Muscle of back (tissue), 11 donors: ENCODE results near the gene SETD6. TPM values are rescaled to one million over a fixed set of nuclear protein-coding genes. Genes with fewer than 3 reads are reported as not detected.

Experiments
- DNase-seq, 3 donors: peaks; one replicate each; pipeline versions ENCODE4 v3.0.0 to v3.0.0-alpha.2; 2013
- polyA plus RNA-seq, 10 donors: library from polyadenylated mRNA; unstranded; fragments of 120-200 nt; gene quantifications; one replicate each; pipeline ENCODE4 v1.2.1, GENCODE V29; 2013; ENCODE audit not compliant: insufficient read length in 10 of 10

Gene SETD6
- polyA plus RNA-seq, 10 donors, result 10.2 to 23.7 (median 14.0) TPM

DNA sequence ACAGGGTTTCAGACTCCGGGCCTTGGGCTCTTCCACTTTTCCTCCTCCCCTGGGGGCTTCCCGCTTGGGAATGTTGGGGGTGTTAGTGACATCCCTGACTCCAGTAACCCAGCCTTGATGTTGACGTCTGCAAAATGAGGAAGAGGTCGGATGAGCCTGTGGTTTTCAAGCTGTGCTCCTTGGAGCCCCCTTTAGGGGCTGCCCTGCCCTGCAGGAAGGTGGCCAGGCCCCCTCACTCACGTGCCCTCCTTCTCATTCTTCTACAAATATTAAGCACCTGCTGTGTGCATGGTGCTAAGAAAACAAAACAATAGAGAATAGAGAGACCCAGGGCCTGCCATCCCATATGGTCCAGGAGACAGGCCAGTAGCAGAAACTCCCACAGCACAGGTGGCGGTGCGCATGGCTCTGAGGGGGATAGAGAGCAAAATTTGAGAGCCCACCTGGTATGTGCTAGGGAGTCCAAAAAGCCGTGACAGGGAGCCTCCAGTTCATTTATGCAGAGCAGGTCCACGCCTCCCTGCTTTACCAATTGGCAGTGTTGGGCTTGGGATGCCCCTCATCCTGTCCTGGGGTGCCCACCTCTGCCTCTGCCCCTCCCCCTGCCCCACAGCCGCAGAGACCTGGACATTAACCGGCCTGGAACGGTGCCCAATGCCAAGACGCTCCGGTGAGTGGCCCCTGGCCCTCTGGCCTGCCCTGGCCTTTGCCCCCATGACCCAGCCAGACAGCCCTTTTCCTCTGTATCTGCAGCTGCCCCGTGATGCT is 7.9 kb upstream of the SETD6 start:
- no peak for DNase-seq

DNA sequence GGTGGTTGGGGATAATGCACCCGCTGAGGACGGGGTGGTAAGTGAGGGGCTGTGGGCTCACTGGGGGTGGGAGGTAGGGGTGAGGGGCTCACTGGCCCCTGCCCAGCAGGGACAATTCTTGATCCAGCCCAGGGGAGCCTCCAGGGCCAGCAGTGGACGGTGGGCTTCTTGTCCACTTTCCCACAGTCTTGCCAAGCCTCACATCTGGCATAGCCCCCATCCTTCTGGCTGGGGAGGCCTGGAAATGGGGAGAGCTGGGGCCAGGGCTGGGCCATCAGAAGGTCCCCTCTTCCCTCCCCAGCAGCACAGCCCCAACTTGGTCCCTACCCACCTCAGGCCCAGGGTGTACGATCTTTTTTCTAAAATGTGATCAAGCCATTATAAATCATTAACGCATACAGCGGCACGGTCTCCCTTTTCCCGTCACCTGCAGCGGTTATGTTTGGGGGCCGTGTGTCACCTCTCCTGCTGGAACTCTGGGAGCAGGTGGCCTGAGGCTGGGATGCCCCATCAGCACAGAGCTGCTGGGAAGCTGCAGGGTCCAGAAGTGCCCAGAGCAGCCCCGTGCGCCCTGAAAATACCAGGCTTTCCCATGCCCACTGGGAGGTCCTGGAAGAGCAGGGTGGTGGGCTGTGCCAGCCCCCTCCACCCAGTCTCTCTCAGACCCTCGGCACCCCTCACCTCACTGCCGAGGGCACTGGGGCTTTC is 7.2 kb upstream of the SETD6 start:
- DNase-seq, result no peak

DNA sequence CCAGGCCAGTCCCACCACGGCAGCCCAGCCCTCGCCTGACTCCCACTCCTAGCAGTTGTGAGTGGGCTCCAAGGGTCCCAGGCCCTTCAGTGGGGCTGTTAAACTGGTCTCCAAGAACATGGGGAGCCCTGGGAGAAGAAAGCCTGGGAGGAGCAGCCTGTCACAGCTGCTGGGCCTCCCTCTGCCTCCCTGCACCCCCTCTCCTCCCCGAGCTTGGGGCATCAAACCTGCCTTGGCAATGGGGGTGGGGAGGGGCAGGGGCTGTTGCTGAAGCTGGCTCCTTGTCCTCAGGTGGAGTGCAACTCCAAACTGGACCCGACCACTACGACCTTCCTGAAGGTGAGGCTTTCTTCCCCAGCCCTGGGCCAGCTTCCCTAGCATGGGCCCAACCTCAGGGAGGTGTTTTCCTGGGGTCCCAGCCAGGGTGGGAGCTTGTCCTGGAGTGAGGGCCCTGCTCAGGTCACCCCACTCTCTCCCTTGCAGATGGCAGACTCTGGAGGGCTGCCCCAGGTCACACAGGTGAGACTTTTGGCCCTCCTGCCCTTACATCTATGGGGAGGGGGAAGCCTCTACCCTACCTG is 6.6 kb upstream of the SETD6 start:
- DNase-seq, result no peak

DNA sequence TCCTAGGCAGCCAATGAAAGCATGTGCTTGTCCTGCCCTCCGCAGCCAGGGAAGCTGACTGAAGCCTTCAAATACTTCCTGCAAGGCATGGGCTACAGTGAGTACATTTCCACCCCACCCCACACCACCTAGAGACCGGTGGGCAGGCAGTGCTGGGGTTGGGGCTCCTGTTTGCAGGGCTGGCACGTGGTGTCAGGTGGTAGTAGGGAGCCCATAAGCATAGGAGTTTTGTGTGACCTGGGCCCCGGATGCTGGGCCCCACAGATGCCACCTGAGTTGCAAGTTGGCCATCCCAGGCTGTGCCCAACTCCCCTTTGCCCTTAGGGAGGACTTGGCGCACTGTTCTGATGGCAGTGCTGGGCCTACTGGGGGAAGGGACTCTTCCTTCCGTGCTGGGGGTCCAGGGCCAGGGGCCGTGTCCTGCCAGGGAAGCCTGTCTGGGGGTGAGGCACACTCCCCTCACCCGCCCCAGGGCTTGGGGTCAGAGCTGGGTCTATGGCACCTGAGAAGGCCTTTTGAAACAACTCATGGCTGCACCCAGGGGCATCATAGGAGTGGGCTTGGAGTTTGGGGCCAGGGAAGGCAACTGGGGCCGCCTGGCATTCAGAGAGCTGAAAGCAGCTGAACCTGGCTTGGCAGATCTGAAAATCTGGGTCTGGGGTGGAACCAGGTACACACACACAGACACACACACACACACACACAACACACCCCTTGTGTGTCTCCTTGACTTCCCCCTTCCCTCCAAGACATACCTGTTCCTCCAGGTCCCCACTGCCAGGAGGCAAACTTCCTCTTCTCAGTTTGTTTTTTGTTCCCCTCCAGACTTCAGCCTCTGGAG is 5.8 kb upstream of the SETD6 start:
- DNase-seq, result no peak

DNA sequence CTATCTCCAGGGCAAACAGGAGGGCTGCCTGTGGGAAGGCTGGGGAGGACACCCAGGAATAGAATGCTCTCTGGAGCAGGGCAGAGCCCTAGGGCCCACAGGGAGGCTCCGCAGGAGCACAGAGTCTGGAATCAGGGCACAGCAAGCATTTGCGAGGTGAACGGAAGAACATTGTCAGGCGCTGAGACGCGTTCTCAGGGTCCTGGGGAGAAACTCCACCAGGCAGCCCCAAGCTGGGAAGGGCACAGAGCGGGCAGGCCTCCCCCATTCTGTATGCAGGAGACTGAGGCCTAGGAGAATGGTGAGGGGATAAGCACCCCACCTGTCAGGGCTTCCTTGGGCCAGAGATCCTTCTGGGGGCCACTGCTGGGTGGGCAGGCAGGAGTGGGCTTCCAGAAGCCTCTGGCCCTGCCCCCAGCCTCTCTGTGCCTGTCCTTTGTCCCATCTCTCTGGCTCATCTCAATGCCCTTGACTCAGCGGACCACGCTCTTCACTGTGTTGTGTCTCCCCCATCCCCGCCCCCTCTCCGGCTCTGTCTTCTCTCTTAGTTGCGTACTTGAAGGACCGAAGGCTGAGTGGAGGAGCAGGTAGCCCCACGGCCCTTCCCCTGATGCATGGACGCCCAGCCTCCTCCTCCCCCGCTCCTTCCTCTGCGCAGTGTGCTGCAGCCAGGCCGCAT is 5.1 kb upstream of the SETD6 start:
- no peak for DNase-seq

DNA sequence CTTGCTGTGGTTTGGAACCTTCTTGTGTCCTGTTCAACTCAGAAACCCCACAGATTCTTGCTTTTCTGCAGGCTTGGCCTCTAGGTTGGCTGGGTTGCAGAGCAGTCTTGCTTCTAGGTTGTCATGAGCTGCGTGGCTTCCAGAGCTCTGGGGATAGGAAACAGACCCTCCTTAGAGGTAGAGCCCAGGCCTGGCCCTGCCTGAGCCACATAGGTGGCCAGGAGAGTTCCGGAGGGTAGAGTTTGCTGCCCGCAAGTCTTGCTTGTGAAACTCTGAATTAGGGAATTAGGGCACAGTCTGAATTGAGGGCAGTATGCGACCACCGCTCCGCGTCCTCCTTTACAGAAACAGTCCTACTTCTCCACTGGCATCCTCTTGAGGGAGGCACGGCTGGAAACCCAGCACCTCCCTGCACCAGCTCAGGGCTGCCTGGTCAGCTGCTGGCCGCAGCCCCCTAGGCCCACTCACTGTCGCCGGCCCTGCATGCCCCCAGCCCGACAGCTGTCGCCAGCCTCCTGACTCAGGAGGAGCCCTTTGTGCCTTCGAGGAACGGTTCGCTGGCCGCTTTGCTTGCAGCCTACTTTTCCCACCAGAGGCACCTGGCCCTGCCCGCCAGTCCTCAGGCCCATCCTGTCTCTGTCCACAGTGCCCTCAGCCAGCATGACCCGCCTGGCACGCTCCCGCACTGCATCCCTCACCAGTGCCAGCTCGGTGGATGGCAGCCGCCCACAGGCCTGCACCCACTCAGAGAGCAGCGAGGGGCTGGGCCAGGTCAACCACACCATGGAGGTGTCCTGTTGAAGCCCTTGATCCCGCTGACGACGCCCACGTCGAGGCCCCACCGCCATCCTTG is 4.3 kb upstream of the SETD6 start:
- no peak for DNase-seq

DNA sequence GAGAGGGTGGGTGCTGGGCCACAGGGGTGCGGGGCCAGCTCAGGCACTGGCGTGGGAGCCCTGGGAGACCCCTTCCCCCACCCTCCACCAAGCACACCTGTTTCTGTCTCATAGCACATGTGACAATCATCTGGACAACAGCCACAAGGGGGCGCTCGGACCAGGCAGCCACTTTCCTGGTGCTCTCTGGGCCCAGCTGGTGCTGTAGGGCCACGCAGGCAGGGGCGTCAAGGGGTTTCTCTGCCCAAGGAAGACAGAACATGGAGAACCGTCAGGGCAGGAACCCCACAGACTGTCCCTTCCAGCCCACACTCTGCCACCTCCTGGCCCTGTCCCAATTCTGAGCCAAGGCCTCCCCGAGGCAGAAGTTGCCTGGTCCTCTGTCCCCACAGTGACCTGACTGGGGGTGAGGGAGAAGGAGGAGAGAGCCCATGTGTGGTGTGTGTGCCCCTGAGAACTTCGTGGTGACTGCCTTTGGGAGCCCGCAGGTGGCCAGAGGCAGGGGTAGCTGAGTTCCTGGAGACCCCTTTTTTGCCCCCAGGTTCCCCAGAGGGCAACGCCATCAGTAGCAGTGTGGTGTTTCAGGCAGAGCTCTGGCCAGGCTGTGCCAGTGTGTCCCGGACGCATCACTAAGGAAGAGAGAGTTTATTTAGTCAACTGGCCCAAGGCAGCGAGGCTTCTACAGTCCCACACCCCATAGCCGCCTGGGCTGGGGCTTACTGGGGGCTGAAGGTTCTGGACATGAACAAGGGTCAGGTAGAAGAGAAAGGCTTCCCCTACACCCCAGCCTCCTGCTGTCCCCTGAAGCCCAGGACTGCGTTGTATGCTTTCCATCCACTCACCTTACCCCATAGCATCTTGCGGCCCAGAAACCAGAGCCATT is 3.1 kb upstream of the SETD6 start:
- peak in 2 of 3 donors; percentile 38 to 64 for DNase-seq

DNA sequence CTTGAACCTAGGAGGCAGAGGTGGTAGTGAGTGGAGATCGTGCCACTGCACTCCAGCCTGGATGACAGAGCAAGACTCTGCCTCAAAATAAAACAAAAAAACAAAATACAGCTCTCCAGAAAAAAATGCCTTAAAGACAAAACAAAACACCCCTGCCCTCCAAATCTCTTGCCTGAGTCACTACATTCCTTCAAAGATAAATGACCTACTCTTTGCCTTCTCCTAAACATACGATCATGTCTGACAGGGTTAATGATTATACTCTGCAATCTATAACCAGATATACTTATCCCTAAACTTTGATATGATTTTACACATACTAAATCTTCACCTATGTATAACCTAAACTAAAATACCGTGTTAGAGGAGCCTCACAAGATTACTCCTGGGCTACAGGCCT is 1.4 kb upstream of the SETD6 start:
- DNase-seq, result no peak

DNA sequence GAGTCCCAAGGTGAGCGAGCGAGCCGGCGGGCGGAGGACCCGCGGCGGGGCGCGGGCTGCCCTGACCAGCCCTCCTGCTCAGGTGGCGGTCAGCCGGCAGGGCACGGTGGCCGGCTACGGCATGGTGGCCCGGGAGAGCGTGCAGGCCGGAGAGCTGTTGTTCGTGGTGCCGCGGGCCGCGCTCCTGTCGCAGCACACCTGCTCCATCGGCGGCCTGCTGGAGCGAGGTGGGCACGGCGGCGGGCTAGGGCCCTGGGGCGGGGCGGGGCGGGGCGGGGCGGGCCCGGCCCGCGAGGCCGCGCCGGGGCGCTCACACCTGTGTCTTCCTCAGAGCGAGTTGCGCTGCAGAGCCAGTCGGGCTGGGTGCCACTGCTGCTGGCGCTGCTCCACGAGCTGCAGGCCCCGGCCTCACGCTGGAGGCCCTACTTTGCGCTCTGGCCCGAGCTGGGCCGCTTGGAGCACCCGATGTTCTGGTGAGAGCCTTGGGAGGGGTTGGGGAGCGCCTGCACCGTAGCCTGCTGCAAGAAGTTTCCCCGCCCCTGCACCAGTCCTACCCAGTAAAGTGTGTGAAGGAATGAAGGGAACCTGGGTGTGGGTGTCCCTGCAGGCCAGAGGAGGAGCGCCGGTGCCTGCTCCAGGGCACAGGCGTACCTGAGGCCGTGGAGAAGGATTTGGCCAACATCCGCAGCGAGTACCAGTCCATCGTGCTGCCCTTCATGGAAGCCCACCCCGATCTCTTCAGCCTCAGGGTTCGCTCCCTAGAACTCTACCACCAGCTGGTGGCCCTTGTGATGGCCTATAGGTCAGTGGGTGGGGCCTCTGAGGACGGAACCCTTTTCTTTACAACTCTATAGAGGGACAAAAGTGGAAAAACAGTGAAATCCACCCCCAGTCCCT is 802 bp downstream of the SETD6 start:
- no peak for DNase-seq

DNA sequence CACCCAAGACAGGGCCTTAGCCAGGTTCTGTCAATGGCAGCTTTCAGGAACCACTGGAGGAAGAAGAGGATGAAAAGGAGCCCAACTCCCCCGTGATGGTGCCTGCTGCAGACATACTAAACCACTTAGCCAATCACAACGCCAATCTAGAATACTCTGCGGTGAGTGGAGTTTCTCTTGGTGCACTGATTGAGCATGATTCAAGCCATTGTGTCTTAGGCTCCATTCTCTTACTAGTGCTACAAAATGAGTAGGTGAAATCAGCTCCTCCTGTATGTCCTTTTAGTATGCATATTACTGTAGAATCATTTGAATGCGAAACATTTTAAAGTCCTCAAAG is 1.4 kb downstream of the SETD6 start:
- DNase-seq, result no peak

DNA sequence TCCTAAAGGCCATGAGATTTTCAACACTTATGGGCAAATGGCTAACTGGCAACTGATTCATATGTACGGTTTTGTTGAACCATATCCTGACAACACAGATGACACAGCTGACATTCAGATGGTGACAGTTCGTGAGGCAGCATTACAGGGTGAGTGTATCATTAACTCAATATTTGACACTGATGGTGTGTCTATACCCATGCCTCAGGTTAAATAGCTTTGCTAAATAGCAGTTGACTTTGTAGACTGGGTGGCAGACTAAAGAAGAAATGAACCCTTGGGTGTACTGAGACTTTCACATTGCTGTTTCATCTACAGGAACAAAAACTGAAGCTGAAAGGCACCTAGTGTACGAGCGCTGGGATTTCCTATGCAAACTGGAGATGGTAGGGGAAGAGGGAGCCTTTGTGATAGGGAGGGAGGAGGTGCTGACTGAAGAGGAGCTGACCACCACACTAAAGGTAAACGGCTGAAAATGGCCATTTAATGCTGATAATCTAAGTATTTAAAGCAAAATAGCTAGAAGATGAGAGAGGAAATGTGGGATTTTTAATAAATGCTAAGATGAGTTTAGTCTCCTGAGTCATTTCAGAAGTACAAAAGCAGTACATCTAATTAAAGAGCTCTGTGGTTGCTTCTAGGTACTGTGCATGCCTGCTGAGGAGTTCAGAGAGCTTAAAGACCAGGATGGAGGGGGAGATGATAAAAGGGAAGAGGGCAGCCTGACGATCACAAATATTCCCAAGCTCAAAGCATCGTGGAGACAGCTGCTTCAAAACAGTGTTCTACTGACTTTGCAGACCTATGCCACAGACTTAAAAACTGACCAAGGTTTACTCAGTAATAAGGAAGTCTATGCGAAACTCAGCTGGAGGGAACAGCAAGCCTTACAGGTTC is 3.0 kb downstream of the SETD6 start:
- DNase-seq, result no peak

DNA sequence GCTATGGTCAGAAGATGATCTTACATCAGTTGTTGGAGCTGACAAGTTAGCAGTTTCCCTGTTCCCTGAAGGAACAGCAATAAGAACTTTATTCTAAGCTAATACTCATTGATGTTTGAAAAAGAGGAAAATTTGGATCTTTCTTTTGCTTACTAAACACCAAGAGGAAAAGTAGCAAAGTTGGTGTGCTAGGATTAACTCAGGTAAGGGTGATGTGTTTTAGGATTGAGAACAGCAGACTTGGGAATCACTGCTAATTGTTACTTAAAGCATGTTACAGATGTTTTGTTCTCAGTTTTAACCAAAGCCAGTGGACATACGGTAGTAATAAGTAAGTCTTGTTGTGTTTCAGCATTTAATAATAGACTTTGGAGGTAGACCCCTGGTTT is 3.7 kb downstream of the SETD6 start:
- DNase-seq, result no peak

DNA sequence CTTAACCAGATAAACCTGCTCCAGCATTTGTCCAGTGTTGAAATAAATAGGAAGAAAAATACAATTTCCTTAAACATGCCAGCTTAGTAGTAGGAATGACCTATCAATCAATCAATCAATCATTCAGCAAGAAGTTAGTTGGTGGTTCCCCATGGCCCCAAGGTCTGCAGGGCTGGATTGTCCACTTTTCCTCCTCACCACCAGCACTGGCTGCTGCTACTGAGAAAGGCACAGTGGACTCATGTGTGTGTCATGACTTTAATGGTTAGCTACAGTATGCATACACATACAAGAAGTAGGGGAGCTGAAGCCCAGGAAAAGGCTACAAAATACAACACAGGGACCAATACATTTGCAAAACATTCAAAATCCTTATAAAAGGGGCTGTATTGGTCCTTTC is 4.4 kb downstream of the SETD6 start:
- no peak for DNase-seq

DNA sequence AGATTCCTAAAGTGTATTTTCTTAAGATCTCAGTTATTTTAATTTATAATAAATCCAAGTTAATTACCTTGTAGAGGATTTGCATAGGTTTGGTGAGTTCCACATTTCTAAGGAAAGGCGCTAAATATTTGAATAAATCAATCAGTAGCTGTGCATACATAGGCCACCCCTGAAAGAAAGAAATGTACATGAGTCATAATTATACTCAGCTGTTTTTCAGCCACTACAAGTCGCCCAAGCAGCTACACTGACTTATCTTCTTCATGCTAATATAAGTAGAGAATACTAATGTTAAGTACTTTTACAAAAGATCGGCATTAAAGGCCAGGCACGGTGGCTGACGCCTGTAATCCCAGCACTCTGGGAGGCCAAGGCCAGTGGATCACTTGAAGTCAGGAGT is 14.9 kb downstream of the SETD6 start:
- no peak for DNase-seq

DNA sequence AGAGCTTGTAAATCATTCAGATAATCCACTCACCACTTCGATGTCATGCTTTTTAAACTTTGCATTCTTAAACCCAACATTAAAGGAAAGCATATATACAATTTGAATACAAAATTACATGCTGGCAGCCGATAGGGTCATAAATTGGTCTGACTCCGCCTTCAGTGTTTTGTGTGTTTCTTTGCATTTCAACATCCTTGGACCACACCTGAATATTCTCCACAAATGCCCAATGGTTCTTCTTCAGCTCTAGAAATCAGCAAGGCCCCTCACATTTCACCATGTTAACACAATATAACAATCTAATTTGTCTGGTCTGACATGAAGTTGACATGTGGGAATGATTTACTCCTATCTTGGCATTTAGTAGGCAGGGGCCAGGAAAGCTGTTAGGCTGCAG is 17.1 kb downstream of the SETD6 start:
- DNase-seq, result no peak

DNA sequence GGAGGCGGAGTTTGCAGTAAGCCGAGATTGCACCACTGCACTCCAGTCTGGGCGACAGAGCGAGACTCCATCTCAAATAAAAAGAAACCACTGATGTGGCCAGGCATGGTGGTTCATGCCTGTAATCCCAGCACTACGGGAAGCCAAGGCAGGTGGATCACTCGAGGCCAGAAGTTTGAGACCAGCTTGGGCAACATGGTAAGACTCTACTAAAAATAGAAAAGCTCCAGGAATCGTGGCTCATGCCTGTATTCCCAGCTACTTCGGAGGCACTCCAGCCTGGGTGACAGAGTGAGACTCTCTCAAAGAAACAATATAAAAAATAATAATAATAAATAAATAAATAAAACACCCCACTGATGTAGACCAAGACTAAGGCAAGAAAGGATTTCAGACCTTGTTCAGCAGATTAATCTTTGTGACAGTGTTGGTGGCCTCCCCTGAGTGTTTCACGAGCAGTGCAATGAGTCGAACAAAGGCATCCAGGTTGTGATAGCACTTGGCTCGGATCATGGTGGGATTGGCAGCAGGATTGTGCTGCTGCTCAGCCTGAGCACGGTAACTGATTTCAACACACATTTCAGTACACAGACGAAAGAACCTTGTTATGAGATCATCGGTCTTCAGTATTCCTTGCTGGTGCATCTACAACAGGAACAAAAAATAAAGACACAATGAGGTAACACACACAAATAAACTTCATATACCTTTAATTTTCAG is 18.6 kb downstream of the SETD6 start:
- no peak for DNase-seq

DNA sequence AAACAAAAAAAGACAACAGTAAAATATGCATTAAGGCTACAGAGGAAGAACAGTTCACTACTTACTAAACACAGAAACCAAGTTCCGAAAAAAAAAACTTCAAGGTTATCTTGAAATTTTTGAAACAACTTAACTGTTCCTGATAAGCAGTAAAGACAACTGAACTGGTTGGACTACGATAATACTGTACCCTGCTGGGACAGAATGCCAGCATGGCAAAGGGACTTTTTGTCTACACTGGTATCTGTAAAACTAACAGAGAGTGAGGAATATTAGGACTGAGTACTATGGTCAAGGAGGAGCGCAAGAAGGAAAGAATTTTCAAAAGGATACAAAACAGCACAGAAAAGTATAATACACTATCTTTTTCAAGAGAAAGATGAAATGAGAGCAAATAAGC is 19.8 kb downstream of the SETD6 start:
- no peak for DNase-seq
